Dermis blood vessel endothelial cell (primary cell): ENCODE results near the gene RASGRP4. TPM values are rescaled to one million over a fixed set of nuclear protein-coding genes. Genes with fewer than 3 reads are reported as not detected.
A peak's percentile ranks its signal among the peaks of the same experiment; 100 is the strongest.

ENCODE experiments used
- DNase-seq: peaks from one replicate; pipeline ENCODE4 v3.0.0; 2010
- total RNA-seq: library from RNA; depleted of rRNA; stranded (reverse); fragments of >200 nt; gene quantifications from 2 replicates; pipeline ENCODE4 v1.2.3, GENCODE V29; 2014

RASGRP4 gene
- total RNA-seq, 1 donor from 2014 or later, result not detected

DNA sequence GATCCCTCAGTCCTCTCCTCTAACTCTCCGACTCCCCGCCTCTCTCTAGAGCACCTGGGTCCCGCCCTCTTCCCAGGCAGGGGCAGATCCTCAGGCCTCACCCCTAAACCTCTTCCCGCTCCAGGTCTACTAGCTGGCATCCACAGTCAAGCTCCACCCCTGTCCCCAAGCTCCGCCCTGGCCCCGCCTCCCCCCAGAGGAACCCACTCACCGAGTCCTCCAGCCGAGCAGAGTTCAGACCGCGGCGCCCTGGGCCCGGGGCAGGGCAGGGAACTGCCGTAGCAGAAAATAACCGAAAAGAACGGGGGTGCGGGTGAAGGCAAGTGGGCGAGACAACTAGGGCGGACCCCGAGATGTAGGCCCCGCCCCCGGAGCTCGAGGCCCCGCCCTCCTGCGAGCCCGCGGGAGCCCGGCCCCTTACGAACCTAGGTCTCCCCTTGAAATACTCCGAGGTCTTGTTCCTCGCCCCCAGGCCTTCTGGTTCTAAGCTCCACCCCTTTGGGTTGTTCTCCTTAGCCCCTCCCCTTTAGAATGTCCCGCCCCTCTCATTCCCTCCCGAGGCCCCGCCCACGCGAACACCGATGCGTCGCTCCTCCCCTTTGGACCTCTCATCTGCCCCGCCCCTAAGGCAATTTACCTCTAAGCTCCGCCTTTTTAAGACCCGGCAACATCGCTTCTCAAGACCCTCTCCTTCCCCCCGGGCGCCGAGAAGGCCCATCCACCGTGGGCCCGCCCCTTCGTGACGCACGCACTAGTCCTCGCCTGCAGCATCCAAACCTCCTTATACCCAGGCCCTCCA, 38.3 kb downstream of the RASGRP4 start, which contains the start of gene GGN:
Gene GGN, minus strand, starts transcription at position 485 of the 799 bp plus-strand sequence. CDS start 773 bp downstream, outside the sequence.
- DNase-seq, result peak; percentile 95

DNA sequence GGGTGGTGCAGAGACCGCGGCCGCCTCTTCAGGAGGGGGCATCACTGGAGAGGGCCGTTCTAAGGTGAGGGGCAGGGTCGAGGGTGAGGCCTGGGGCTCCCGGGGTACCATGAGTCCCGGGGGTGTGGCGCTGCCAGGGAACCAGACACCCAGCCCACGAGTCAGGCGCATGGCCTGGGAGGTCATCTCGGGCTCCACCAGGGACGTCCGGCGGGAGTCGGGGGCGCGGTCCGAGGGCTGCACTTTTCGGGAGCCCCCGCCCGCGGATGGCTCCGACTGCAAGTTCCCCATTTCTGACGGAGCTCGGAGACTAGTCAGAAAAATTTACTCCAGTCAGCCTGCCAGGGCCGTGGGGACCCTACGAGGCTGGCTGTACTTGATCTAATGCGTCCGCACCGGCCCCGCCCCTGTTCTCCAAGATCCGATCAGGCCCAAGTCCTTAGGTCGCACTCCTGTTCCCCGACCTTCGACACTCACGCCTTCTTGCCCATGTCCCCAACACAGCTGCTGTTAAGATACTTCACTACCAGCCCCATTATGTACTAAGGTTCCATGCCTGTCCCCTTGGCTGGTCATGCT, 39.0 kb downstream of the RASGRP4 start:
- DNase-seq, result peak; percentile 23

- no peak for DNase-seq
Observed at GRCh38 chr19:38386300-38386970, 39.6 kb downstream of the RASGRP4 start.

DNA sequence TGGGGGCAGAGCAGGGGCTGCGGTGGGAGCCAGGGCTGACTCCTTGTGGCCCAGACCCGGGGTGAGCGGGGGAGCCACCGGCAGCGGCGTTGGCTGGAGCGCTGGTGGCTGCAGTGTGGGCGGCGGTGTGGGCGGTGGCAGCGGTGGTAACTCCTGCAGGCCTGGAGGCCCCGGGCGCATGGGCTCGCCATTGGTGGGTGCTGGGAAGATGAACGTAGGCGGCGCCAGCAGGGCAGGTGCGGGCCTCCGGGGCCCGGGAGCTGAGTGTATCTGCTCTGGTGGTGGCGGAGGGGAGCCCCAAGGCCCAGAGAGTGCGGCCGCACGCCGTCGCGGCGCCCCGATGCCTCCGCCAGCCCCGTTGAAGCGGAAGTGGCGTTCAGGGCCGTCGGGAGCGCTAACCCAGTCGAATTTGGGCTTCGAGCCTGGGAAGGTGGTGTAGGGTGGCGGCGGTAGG, 40.2 kb downstream of the RASGRP4 start:
- no peak for DNase-seq

GRCh38 chr19:38385057-38385803, 40.8 kb downstream of the RASGRP4 start:
- no peak for DNase-seq

DNA sequence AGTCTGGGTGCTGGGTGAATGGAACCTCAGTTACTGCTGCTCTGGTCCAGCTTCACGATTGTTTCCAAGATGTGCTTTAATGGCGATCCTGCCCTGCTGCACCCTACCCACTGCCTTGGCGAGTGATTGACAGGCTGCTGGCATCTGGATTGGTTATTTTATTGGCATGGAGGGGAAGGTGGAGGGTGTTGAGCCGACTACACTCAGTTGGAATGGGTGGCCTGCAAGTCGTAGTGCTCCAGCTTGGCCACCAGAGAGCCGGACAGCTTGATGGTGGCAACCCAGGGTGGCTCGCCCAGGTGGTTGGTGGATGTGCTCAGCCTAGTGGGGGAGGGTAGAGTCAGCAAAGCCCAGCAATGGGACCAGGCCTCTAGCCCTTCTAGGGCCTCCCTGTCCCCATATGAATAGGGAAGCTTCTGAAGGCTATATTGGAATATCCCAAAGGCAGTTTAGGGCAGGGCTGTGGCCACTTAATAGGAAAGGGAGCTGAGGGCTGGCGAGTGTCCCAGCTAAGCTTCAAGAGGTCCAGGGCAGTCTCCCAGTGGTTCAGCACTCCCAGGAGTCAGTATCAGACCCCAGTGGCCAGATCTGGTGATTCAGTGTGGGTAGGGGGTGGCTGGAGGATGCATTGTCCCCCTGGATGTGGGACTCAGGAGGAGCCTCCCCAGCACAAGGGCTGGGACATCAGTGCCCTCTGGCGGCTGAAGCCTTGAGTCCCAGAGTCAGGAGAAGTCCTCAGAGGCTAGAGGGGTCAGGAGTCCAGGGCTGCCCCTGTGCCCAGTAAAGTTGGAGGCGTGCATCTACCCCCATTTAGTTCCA, 41.6 kb downstream of the RASGRP4 start:
- DNase-seq, result peak; percentile 56

DNA sequence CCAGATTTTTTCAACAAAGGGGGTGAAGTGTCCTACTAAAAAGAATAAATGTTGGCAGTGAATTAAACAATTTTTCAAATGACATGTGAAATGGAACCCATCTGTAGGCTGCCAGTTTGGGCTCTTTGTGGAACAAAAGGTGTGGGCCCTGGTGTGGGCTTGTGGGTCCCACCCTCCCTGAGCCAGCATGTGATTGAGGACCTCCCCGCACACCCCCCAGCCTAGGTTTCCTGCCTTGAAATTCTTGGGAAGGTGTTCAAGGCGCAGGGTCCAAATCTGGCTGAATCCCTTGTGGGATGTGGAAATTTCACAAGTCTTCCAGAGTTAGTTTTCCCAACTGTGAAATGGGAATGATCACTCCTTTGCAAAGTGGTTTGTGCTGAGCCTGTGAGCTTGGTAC, 42.3 kb downstream of the RASGRP4 start:
- DNase-seq, result no peak

DNA sequence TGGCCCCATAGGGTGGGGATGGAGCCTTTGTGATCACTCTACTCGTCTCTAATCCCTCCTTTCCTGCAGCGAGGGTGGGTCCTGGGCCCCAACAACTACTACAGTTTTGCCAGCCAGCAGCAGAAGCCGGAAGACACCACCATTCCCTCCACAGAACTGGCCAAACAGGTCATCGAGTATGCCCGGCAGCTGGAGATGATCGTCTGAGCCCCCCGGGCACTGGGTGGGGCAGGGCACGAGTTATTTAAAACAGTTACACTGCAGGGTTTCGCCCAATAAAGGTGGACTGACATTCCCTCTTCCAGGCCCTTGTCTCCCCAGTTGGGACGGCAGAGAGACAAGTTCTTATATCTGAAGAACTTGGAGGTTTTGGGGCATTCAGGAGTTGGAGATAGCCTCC, 42.8 kb downstream of the RASGRP4 start:
- no peak for DNase-seq

DNA sequence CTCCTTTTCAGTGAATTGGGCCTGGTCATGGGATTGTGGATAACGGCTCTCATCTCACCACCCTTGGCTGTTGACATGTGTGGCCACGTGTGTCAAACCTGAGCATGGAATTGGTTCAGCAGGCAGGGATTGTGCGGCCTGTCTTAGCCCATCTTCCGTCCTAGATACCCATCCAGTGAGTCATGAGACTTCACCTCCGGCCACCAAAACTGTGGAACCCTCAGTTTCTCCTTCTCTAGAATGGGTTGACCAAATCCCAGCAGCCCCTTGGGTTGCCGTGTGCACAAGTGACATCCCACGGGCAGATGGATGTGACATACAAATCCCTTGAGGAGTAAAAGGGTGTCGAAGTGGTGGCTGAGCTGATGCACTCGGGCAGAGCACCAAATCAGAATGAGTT, 44.9 kb downstream of the RASGRP4 start:
- no peak for DNase-seq

DNA sequence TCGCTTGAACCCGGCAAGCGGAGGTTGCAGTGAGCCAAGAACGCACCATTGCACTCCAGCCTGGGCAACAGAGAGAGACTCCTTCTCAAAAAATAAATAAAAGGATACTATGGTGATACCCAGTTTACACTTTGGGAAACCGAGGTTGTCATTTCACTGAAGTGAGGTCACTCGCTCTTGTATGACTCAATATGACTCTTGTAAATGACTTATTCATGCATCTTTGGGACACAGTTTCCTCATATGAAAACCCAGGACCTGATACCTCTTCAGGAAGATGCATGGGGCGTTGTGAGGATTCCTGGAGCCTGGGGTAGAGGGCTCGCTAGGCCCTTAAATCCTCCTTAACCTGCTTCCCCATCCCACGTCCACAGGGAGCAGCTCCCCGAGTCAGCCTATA, 47.2 kb downstream of the RASGRP4 start:
- DNase-seq, result no peak

DNA sequence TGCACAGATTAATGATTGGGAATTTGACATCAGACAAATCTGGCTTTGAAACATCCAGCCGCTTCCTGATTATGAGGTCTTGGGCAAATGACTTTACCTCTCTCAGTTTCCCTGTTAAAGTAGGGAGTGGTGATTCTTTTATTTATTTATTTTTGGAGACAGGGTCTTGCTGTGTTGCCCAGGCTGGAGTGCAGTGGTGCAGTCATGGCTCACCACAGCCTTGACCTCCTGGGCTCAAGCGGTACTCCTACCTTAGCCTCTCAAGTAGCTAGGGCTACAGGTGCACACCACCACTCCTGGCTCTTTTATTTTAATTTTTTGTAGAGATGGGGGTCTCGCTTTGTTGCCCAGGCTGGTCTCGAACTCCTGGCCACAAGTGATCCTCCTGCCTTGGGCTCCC, 49.0 kb downstream of the RASGRP4 start:
- DNase-seq, result no peak

DNA sequence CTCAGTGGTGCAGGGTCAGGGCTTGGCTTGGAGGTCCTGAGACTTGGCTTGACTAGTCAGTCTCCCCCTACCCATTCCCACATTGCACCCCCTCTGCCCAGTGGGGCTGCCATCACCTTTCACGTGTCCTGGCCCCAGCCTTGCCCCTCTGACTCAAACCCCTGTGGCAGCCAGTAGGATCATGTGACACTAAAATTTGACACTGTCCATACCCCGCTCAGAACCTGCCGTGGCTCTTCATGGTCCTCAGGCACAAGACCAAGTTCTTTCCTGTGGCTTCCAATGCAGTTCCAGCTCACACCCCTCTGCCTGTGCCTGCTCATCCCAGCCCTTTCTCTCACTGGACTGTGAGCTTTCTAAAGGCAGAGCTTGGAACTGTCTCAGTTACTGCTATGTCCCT, 49.4 kb downstream of the RASGRP4 start:
- DNase-seq, result no peak

DNA sequence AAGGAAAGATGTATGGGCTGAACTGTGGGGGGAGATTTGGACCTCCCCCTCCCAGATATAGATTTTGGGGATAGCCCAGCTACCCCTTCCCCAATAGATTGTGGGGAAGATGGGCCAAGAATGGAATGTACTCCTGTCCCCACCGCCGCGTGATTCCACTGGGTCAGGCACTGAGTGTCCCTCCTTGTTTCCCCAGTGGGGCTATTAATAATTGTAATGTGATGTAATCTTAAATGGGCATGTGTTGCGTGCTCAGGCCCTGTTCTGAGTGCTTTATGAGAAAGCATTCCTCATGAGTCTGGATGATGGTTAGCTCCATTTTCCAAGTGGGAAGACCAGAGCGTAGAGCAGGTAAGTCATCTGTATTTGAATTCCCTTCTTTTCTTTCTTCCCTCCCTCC, 50.3 kb downstream of the RASGRP4 start:
- DNase-seq, result no peak

GRCh38 chr19:38375098-38375493, 50.9 kb downstream of the RASGRP4 start:
- DNase-seq, result no peak

- peak; percentile 99 for DNase-seq
Observed at GRCh38 chr19:38374332-38375097, 51.5 kb downstream of the RASGRP4 start, which contains the start of gene PSMD8. PSMD8 (plus strand) TSS chr19:38374571; CDS start chr19:38374602, 31 bp downstream.

- DNase-seq, result no peak
Observed at GRCh38 chr19:38373907-38374331, 52.1 kb downstream of the RASGRP4 start.

DNA sequence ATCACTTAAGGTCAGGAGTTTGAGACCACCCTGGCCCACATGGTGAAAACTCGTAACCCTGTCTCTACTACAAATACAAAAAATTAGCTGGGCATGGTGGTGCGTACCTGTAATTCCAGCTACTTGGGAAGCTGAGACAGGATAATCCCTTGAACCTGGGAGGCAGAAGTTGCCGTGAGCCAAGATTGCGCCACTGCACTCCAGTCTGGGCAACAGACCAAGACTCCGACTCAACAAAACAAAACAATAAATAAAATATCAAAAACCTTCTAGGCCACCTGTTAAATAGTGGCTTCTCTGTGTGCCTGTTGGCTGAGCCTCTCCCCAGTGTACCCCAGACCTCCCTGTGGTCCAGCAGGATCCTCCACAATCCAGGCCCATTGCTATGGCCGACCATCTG, 54.9 kb downstream of the RASGRP4 start:
- DNase-seq, result no peak

DNA sequence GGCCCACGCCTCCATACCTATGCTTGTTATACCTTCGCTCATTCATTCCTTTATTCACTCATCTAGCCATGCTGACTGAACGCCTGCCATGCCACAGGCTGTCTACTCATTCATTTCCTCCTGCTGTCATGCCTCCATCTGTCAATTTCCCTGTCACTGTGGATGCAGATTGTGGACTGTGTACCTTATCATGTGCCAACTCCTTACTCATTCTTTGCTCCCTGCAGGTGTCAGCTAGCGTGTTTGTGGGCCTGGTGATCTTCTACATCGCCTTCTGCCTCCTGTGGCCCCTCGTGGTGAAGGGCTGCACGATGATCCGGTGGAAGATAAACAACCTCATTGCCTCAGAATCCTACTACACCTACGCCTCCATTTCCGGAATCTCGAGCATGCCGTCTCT, 55.7 kb downstream of the RASGRP4 start:
- no peak for DNase-seq

DNA sequence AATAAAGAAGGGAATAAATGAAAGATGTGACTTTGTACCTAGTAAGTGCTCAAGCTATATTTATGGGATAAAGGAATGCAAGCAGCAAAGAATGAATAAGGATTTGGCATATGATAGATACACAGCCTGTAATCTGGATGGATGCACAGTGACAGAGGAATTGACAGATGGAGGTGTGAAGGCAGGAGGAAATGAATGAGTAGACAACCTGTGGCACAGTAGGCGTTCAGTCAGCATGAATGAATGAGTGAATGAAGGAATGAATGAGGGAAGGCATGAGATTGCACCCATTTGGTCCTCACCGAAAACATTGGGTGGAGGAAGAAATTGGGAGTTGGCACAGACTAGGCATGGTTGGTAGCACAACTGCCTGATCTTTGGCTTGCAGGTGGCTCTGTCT, 56.4 kb downstream of the RASGRP4 start:
- no peak for DNase-seq

GRCh38 chr19:38367041-38367440, 59.0 kb downstream of the RASGRP4 start:
- DNase-seq, result no peak
